Suprapubic skin (tissue), 4 donors: Measurements from ENCODE around the gene EPB41L4B. TPM values are rescaled to one million over a fixed set of nuclear protein-coding genes. Genes with fewer than 3 reads are reported as not detected.

Source experiments
- DNase-seq, 2 donors: peaks; one replicate each; pipeline ENCODE4 v3.0.0-alpha.2; 2019; ENCODE audit warnings: low spot score in 2 of 2
- H3K27ac ChIP-seq: fragments of 200-600 bp; sonication (generic); one replicate; pipeline ENCODE4 v1.5.1; 2019
- H3K27me3 ChIP-seq: fragments of 200-600 bp; sonication (generic); one replicate; pipeline ENCODE4 v1.5.1; 2019
- H3K36me3 ChIP-seq: fragments of 200-600 bp; sonication (generic); one replicate; pipeline ENCODE4 v1.5.1; 2019
- H3K4me1 ChIP-seq: fragments of 200-600 bp; sonication (generic); one replicate; pipeline ENCODE4 v1.5.1; 2019
- H3K4me3 ChIP-seq: fragments of 200-600 bp; sonication (generic); one replicate; pipeline ENCODE4 v1.5.1; 2019; ENCODE audit warnings: mild to moderate bottlenecking
- H3K9me3 ChIP-seq: fragments of 200-600 bp; sonication (generic); one replicate; pipeline ENCODE4 v1.5.1; 2019
- CTCF ChIP-seq, 2 donors: fragments of 200-600 bp in 1 of 2; fragments of 450-650 bp in 1 of 2; sonication (generic) in 1 of 2; IDR thresholded peaks; one replicate each; pipeline ENCODE4 v1.5.1; 2016 to 2019; ENCODE audit warnings: antibody characterized with exemption in 2 of 2, mild to moderate bottlenecking in 1 of 2, moderate library complexity in 1 of 2
- EP300 ChIP-seq: sonication (generic); formaldehyde crosslinking; IDR thresholded peaks from one replicate; pipeline ENCODE4 v1.6.1; 2017; ENCODE audit warnings: antibody characterized with exemption
- POLR2A ChIP-seq, 2 donors: fragments of 450-650 bp; IDR thresholded peaks; one replicate each; pipeline ENCODE4 v1.6.1; 2017; ENCODE audit warnings: antibody characterized with exemption in 2 of 2, mild to moderate bottlenecking in 2 of 2, moderate library complexity in 2 of 2
- POLR2AphosphoS5 ChIP-seq, 3 donors: sonication (generic); formaldehyde crosslinking; IDR thresholded peaks; one replicate each; pipeline ENCODE4 v1.6.1; 2017; ENCODE audit warnings: antibody characterized with exemption in 3 of 3
- WGBS: methylation state at CpG from one replicate; pipeline ENCODE4 v1.1.5; 2018; 5-methylcytosine and 5-hydroxymethylcytosine counted together
- total RNA-seq, 4 donors: library from RNA; depleted of rRNA; stranded (reverse); fragments of >200 nt; gene quantifications; one replicate each; pipeline ENCODE4 v1.1.0, GENCODE V29; 2016

EPB41L4B gene
- total RNA-seq, 4 donors from 2014 or later = 22.4 to 27.4 (median 25.1) TPM

- Histone ChIP-seq H3K27me3 (no peaks in the 10 kb centered on the region), H3K9me3 (no peaks in the 10 kb centered on the region), H3K4me3 (no peak overlapping the region), H3K4me1 (peaks cover 4% of the 10 kb centered on the region), H3K36me3 (no peaks in the 10 kb centered on the region), H3K27ac (no peak overlapping the region)
- 57% methylated on average over 8 of the region's 8 CpGs for WGBS
- no peak for DNase-seq
- TF ChIP-seq POLR2A (IDR thresholded peaks at IDR 0.05) (no peak), CTCF (IDR thresholded peaks at IDR 0.05) (no peak), POLR2AphosphoS5 (IDR thresholded peaks at IDR 0.05) (no peak), EP300 (no peak)
Measured at GRCh38 chr9:109274884-109275730, 45.8 kb downstream of the EPB41L4B start.

GRCh38 chr9:109273869-109274268, 47.0 kb downstream of the EPB41L4B start:
- peaks cover 4% of the 10 kb centered on the region for H3K4me1 ChIP-seq
- H3K4me3 ChIP-seq = no peak overlapping the region
- TF ChIP-seq CTCF (IDR thresholded peaks at IDR 0.05) = no peak
- no peak for TF ChIP-seq POLR2AphosphoS5 (IDR thresholded peaks at IDR 0.05)
- TF ChIP-seq EP300 = no peak
- TF ChIP-seq POLR2A (IDR thresholded peaks at IDR 0.05) = no peak
- no peak overlapping the region for H3K27ac ChIP-seq
- no peaks in the 10 kb centered on the region for H3K9me3 ChIP-seq
- H3K27me3 ChIP-seq = no peaks in the 10 kb centered on the region
- no peak for DNase-seq
- WGBS = 87% methylated on average over 3 of the region's 3 CpGs
- no peaks in the 10 kb centered on the region for H3K36me3 ChIP-seq

- Histone ChIP-seq H3K27ac (no peak overlapping the region), H3K4me3 (no peak overlapping the region), H3K9me3 (no peaks in the 10 kb centered on the region), H3K27me3 (no peaks in the 10 kb centered on the region), H3K36me3 (no peaks in the 10 kb centered on the region), H3K4me1 (peaks cover 4% of the 10 kb centered on the region)
- TF ChIP-seq POLR2AphosphoS5 (IDR thresholded peaks at IDR 0.05) = no peak
- no peak for TF ChIP-seq CTCF (IDR thresholded peaks at IDR 0.05)
- TF ChIP-seq EP300 = no peak
- TF ChIP-seq POLR2A (IDR thresholded peaks at IDR 0.05) = no peak
- no peak for DNase-seq
- 67% methylated on average over 1 of the region's 2 CpGs for WGBS
Measured at GRCh38 chr9:109272745-109273144, 48.1 kb downstream of the EPB41L4B start.

- Histone ChIP-seq H3K4me1 (peaks cover 4% of the 10 kb centered on the region), H3K27me3 (no peaks in the 10 kb centered on the region), H3K27ac (no peak overlapping the region), H3K9me3 (no peaks in the 10 kb centered on the region), H3K36me3 (no peaks in the 10 kb centered on the region), H3K4me3 (no peak overlapping the region)
- no peak for TF ChIP-seq POLR2A (IDR thresholded peaks at IDR 0.05)
- TF ChIP-seq EP300 = no peak
- no peak for TF ChIP-seq CTCF (IDR thresholded peaks at IDR 0.05)
- TF ChIP-seq POLR2AphosphoS5 (IDR thresholded peaks at IDR 0.05) = no peak
- WGBS = 95% methylated on average over 4 of the region's 4 CpGs
- DNase-seq = no peak
Measured at GRCh38 chr9:109272045-109272444, 48.8 kb downstream of the EPB41L4B start.

GRCh38 chr9:109270971-109271925, 49.6 kb downstream of the EPB41L4B start:
- no peak for DNase-seq
- Histone ChIP-seq H3K4me3 (no peak overlapping the region), H3K27me3 (no peaks in the 10 kb centered on the region), H3K4me1 (peaks cover 4% of the 10 kb centered on the region), H3K9me3 (no peaks in the 10 kb centered on the region), H3K36me3 (no peaks in the 10 kb centered on the region), H3K27ac (no peak overlapping the region)
- no peak for TF ChIP-seq EP300
- no peak for TF ChIP-seq POLR2AphosphoS5 (IDR thresholded peaks at IDR 0.05)
- no peak for TF ChIP-seq POLR2A (IDR thresholded peaks at IDR 0.05)
- no peak for TF ChIP-seq CTCF (IDR thresholded peaks at IDR 0.05)
- 82% methylated on average over 13 of the region's 15 CpGs for WGBS
